HG03457 (cell line): ENCODE data around the gene ALAD.
"Not testable (repeated sequence)": the region's sequence is repeated elsewhere in the genome, so short reads cannot be mapped to it uniquely, and the experiment has no call there.

Experiments used
- ATAC-seq: cut with Tn5 transposase; IDR thresholded peaks from one replicate; pipeline ENCODE4 v1.9.1; 2021; ENCODE audit warnings: moderate number of reproducible peaks; ENCODE audit not compliant: unreplicated experiment

ALAD gene

GRCh38 chr9:113375057-113376023 lies 25.7 kb downstream of the ALAD start:
- no peak for ATAC-seq

- no peak for ATAC-seq
These were observed 27.2 kb downstream of the ALAD start for GRCh38 chr9:113373676-113374392.

DNA sequence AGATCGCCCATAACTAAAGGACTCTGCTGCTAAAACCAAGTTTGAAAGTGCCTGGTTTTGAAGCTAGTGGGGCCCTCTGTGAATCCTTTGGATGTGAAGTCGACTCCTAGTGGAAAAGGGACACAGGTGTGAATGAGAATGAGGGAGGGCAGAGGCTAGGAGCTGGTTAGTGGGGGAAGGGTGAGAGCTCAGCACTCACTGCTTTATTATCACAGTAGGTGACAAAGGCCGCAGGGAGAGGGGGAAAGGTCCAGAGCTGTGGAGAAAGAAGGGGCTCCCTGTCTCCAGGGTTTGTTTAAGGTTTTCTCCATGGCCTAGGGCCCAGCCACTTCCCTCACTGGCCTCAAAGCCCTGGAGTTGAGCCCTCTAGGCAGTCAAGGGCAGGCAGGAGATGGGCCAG lies 27.8 kb downstream of the ALAD start:
- no peak for ATAC-seq

- ATAC-seq, result no peak
These were observed 29.0 kb downstream of the ALAD start for GRCh38 chr9:113372059-113372458.

GRCh38 chr9:113370806-113371325 lies 30.2 kb downstream of the ALAD start:
- ATAC-seq, result no peak

DNA sequence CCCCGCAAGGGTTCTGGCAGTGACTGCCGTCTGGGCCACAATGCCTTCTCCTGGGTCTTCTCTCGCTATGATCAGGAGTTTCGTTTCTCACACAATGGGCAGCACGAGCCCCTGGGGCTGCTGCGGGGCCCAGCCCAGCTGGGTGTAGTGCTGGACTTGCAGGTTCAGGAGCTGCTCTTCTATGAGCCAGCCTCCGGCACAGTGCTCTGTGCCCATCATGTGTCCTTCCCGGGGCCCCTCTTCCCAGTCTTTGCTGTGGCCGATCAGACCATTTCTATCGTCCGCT lies 31.3 kb downstream of the ALAD start:
- no peak for ATAC-seq

DNA sequence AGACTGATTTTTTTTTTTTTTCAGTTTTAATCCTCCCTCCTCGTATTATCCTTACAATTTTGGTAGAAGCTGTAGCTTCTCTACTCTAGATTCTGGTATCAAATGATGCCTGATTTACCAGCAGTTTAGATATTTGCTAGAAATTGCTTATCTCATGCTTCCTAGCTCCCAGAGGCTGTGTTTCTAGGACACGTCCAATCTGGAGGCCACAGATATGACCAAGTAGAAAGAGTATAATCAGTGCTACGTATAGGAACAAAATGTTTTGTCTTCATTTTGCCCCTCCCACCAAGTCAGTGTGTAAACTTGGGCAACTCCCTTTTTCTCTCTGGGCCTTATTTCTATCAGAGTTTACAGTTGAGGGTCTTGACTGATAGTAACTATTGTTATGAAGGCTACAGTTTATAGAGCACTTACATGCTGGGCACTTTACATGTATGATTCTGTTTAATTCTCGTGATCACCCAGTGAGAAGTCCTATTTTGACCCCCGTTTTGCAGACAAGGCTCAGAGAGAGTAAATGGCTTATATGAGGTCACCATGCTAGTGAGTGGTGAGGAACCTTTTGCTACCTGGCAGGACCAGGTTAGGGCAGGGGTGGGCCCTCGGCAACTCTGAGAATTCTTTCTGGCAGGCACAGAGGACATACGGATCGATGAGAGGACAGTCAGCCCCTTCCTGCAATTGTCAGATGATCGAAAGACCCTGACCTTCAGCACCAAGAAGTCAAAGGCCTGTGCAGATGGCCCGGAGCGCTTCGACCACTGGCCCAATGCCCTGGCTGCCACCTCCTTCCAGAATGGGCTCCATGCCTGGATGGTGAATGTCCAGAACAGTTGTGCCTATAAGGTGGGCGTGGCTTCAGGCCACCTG lies 31.9 kb downstream of the ALAD start:
- ATAC-seq, result no peak

DNA sequence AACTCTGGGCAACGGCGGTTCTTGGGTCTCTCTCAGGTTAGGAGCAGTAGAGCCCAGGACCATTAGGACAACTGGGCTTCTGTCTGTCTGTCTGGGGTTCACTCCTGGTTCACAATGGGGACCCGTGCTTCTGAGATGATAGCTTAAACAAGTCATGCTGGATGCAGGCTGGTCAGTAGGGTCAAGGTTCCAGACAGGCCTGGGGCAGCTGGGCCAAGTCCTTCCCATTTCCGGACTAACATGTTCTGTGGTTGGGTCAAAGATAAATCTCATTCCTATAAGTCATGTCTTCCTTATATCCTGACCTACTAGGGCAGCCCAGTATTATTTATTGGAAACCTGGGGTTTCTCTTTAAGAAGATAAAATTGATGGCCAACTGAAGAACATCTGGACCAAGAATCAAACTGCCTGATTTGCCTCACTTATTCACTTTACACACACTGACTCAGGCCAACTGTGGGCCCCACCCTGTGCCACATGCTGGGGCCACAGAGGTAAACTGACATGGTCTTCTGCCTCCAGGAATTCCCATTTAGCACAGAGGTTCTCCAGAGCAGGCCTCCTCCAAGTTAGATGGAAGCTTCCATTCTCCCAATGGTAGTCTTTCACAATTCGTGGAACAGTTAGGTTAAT lies 32.6 kb downstream of the ALAD start:
- no peak for ATAC-seq

DNA sequence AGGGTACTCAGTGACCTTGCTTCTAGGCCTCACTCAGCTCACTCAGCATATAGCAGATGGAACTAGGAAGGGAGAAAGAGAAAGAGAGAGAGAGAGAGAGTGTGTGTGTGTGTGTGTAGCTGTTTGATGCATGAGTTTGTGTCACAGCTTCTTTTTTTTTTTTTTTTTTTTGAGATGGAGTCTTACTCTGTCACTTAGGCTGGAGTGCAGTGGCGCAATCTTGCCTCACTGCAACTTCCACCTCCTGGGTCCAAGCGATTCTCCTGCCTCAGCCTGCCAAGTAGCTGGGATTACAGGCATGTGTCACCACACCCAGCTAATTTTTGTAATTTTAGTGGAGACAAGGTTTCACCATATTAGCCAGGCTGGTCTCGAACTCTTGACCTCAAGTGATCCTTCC lies 35.4 kb downstream of the ALAD start:
- not testable (repeated sequence) for ATAC-seq

- no peak for ATAC-seq
These were observed 36.1 kb downstream of the ALAD start for GRCh38 chr9:113364951-113365350.

- ATAC-seq, result no peak
These were observed 37.7 kb downstream of the ALAD start for GRCh38 chr9:113363336-113363735.

DNA sequence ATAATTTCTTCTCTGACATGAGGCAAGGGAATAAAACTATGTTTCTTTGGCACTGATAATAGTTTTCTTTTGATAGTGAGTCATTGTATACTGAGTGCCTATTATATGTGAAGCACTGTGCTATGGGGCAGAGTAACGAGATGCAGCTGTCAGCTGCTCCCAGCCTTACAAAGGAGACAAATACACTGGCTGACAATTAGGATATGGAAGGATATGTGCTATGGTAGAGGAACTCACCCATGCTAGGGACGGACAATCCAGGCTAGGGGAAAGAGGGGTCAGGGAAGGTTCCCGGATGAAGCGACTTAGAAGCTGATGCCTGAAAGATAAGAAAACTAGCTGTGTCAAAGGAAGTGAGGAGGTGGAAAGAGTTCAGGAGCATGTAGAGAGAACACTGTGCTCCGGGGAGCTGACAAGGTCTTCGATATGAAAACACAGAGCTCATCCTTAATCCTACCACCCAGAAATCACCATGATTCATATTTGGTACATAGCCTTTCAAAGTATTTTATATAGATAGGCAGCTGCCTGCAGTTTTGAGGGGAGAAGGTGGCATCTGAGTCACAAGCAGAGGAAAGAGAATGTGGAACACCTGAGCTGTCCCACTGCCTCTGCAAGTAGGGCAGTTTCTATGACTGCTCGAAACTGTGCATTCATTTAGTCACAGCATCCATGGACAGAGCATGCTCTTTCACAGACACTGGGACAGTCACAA lies 39.6 kb downstream of the ALAD start:
- no peak for ATAC-seq

DNA sequence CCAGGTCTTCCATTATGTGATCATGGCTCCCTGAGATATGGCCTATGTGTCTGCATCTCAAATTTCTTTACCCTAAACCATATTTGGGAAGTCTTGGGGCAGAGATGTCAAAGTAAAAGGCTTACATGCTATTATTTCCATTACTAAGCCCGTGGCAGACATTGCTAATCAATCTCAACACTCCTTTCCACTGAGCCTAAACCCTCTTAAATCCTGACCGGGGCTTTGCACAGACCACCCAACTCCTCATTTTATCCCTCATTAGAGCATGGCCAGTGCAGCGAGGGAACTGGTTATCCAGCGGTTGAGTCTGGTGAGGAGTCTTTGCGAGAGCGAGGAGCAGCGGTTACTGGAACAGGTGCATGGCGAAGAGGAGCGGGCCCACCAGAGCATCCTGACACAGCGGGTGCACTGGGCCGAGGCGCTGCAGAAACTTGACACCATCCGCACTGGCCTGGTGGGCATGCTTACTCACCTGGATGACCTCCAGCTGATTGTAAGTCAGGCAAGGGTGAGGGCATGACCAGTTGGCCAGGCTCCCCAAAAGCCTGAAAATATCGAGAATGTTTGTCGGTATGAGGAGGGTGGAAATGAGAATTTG lies 40.7 kb downstream of the ALAD start:
- ATAC-seq, result no peak

GRCh38 chr9:113359385-113359784 lies 41.7 kb downstream of the ALAD start:
- ATAC-seq, result no peak

- ATAC-seq, result no peak
These were observed 44.3 kb downstream of the ALAD start for GRCh38 chr9:113356686-113357292.

- ATAC-seq, result no peak
These were observed 46.0 kb downstream of the ALAD start for GRCh38 chr9:113355040-113355596.

DNA sequence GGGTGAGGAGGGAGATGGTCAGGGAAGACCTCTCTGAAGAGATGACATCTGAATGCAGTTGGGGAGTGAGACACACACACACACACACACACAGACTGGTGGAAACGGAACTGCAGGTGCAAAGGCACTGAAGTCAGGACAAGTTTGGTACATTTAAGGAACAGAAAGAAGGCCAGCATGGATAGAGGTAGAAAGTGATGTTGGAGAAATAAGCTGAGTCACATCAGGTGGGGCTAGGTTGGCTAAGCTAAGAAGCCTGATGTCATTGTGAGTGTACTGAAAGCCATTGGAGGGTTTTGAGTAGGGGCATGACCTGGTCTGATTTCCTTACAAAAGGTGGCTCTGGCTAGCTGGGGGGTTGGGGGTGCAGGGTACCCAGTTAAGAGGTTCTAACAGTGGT lies 48.7 kb downstream of the ALAD start:
- no peak for ATAC-seq

- no peak for ATAC-seq
These were observed 49.1 kb downstream of the ALAD start for GRCh38 chr9:113352006-113352405.

GRCh38 chr9:113350937-113351336 lies 50.1 kb downstream of the ALAD start:
- no peak for ATAC-seq
